Body of pancreas (tissue), 4 donors: ENCODE data around the gene CDCP1. TPM values are rescaled to one million over a fixed set of nuclear protein-coding genes. Genes with fewer than 3 reads are reported as not detected.

Source experiments
- ATAC-seq: fragments of 150-250 bp; one replicate; pipeline ENCODE4 v1.9.1; 2016
- DNase-seq, 4 donors: peaks; one replicate each; pipeline ENCODE4 v3.0.0-alpha.2; 2019
- H3K27ac ChIP-seq, 4 donors: fragments of 200-600 bp; sonication (generic); 1 replicate in 3 of 4; 2 replicates in 1 of 4; pipeline versions ENCODE4 v1.5.1 to v1.6.1; 2016 to 2019; ENCODE audit warnings: mild to moderate bottlenecking in 1 of 4, mixed read lengths in 1 of 4, moderate library complexity in 1 of 4
- H3K27me3 ChIP-seq, 2 donors: fragments of 200-600 bp; sonication (generic); one replicate each; pipeline ENCODE4 v1.6.0; 2016; ENCODE audit warnings: mild to moderate bottlenecking in 1 of 2
- H3K36me3 ChIP-seq, 2 donors: fragments of 200-600 bp; sonication (generic); replicated peaks in 1 of 2; 2 replicates each; pipeline ENCODE4 v1.5.1; 2016; ENCODE audit warnings: low read depth in 2 of 2; ENCODE audit not compliant: insufficient read depth in 1 of 2
- H3K4me1 ChIP-seq: fragments of 200-600 bp; sonication (generic); one replicate; pipeline ENCODE4 v1.6.0; 2016
- H3K4me3 ChIP-seq, 2 donors: fragments of 200-600 bp; sonication (generic); 1 replicate in 1 of 2; 2 replicates in 1 of 2; pipeline ENCODE4 v1.5.1; 2016 to 2019
- H3K9me3 ChIP-seq, 3 donors: fragments of 200-600 bp; sonication (generic); 1 replicate in 2 of 3; 2 replicates in 1 of 3; pipeline ENCODE4 v1.5.1; 2016
- POLR2A ChIP-seq, 3 donors: fragments of 450-650 bp; IDR thresholded peaks; one replicate each; pipeline ENCODE4 v1.6.1; 2016; ENCODE audit warnings: antibody characterized with exemption in 3 of 3, mild to moderate bottlenecking in 2 of 3
- WGBS, 2 donors: methylation state at CpG; one replicate each; pipeline ENCODE4 v1.1.5; 2017; 5-methylcytosine and 5-hydroxymethylcytosine counted together
- intact Hi-C: fragments of 100-400 bp; cut with DNase I; formaldehyde crosslinking; loops from one replicate; pipeline ENCODE4 v1.15.1; 2023
- total RNA-seq, 2 donors: library from RNA; depleted of rRNA; stranded (reverse); fragments of >200 nt; gene quantifications; one replicate each; pipeline ENCODE4 v1.1.0, GENCODE V29; 2016
- TF ChIP-seq, protein P1 (sequence below), 7 experiments: fragments of 450-650 bp in 4 of 7; fragments of 200-600 bp in 3 of 7; sonication (generic) in 3 of 7; IDR thresholded peaks; one replicate each; pipeline ENCODE4 v1.5.1; 2016 to 2019; ENCODE audit warnings: antibody characterized with exemption in 7 of 7

CDCP1 gene
- total RNA-seq, 2 donors from 2014 or later, result 6.2 to 6.3 TPM

DNA sequence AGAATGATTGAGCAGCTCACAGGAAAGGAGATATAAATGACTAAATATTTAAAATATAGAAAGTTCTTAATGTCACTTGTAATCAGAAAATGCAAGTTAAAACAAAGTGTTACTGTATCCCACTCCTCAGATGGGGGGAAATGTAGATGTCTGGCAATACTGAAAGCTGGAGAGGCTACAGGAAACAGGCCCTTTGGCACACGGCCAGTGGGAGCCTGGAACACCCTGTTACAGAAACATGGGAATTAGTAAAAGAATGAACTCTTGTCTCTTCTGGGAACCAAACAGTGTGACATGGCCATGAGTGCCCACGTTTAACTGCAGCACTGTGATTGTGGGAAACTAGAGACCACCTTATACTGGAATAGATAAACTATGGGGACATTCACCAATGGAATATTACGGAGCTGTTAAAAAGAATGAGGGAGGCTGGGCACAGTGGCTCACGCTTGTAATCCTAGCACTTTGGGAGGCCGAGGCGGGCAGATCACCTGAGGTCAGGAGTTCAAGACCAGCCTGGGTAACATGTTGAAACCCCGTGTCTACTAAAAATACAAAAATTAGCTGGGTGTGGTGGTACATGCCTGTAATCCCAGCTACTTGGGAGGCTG lies 50.2 kb downstream of the CDCP1 start:
- peaks cover 10% of the 10 kb centered on the region for H3K4me1 ChIP-seq
- peak in 3 of 4 donors; percentile 30 to 50 (median 37) for DNase-seq
- no peaks in the 10 kb centered on the region for H3K36me3 ChIP-seq
- intact Hi-C loops, result no loop called here
- no peak for ATAC-seq
- TF ChIP-seq, protein P1, sequence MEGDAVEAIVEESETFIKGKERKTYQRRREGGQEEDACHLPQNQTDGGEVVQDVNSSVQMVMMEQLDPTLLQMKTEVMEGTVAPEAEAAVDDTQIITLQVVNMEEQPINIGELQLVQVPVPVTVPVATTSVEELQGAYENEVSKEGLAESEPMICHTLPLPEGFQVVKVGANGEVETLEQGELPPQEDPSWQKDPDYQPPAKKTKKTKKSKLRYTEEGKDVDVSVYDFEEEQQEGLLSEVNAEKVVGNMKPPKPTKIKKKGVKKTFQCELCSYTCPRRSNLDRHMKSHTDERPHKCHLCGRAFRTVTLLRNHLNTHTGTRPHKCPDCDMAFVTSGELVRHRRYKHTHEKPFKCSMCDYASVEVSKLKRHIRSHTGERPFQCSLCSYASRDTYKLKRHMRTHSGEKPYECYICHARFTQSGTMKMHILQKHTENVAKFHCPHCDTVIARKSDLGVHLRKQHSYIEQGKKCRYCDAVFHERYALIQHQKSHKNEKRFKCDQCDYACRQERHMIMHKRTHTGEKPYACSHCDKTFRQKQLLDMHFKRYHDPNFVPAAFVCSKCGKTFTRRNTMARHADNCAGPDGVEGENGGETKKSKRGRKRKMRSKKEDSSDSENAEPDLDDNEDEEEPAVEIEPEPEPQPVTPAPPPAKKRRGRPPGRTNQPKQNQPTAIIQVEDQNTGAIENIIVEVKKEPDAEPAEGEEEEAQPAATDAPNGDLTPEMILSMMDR (IDR thresholded peaks at IDR 0.05), result no peak
- H3K27ac ChIP-seq, result no peak overlapping the region
- no peaks in the 10 kb centered on the region for H3K9me3 ChIP-seq
- no peak overlapping the region for H3K4me3 ChIP-seq
- WGBS, 2 donors, result 84 to 85% methylated on average over 7 of the region's 7 CpGs
- H3K27me3 ChIP-seq, result no peaks in the 10 kb centered on the region

DNA sequence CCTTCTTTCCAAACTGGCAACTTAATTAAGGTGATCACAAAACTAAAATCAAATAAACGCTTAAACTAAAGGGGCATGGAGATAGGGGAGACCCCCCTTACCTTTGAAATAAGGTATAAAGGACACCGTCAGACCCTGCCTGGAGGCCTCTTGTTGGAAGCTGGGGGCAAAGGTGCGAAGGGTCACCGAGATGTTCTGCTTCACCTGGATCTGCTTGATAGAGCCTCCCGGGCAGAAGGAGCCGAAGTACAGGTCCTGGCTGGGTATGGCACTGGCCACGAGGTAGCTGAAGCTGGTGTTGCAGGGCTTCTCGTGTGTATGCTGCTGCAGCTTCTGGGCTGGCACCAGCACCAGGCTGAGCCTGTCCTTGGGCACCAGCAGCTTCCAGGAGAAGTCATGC lies 53.0 kb downstream of the CDCP1 start:
- intact Hi-C loops, result no loop called here
- ATAC-seq (no peak), DNase-seq (no peak)
- Histone ChIP-seq H3K4me3 (no peak overlapping the region), H3K27ac (no peak overlapping the region), H3K9me3 (no peaks in the 10 kb centered on the region), H3K27me3 (no peaks in the 10 kb centered on the region), H3K36me3 (no peaks in the 10 kb centered on the region), H3K4me1 (peaks cover 25% of the 10 kb centered on the region)
- WGBS, 2 donors, result 85 to 88% methylated on average over 7 to 8 of the region's 8 CpGs
- no peak for TF ChIP-seq POLR2A (IDR thresholded peaks at IDR 0.05)
- TF ChIP-seq, protein P1 (IDR thresholded peaks at IDR 0.05), result no peak

DNA sequence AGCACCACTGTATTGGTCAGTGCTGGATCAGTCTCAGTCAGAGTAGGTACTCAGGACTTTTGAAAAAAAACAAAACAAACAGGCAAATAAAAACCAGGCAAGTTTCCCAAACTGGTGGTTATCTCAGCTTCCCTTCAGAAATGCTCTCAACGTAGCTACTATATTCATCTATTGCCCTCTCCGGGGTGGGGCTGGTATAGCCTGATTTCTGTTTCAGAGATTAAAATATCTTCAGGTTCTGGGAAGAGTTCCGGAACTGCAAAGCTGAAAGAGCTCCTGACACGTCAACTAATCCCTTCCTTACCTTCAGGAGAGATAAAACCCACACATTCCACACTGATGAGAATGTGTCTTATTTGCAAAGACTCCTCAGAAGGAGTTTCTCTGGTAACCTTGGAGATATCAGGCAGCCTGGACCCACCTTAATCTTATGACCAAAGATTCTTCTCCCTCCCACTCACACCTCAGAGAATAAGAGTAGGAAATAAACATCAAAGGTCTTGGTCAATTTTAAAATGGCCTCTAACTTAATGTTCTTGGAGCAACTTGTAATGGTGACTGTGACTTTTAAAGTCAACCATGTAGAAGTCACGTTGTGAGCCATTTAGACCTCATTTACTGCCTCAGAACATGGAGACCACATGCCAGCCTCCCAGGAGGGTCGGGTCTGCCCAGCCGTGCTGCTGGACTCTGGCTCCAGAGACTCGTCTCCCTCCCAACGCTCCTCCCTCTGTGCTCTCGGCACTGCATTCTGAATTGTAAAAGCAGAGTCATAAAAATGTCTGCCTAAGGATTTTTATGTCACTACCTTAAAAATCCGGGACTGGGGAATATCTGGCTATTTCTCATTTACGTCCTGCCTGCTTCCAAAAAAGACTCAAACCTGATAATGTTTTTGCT lies 53.8 kb downstream of the CDCP1 start:
- 53 to 57% methylated on average over 12 of the region's 12 CpGs for WGBS, 2 donors
- TF ChIP-seq, protein P1 (IDR thresholded peaks at IDR 0.05), result no peak
- TF ChIP-seq POLR2A (IDR thresholded peaks at IDR 0.05), result no peak
- Histone ChIP-seq H3K9me3 (no peaks in the 10 kb centered on the region), H3K27ac (peak overlapping the region in 2 of 4 donors; percentile 6 to 13), H3K4me3 (no peak overlapping the region), H3K27me3 (no peaks in the 10 kb centered on the region), H3K36me3 (no peaks in the 10 kb centered on the region), H3K4me1 (peaks cover 29% of the 10 kb centered on the region)
- ATAC-seq, result no peak
- DNase-seq, result peak in 1 of 4 donors; percentile 18
- intact Hi-C loops, result no loop called here

DNA sequence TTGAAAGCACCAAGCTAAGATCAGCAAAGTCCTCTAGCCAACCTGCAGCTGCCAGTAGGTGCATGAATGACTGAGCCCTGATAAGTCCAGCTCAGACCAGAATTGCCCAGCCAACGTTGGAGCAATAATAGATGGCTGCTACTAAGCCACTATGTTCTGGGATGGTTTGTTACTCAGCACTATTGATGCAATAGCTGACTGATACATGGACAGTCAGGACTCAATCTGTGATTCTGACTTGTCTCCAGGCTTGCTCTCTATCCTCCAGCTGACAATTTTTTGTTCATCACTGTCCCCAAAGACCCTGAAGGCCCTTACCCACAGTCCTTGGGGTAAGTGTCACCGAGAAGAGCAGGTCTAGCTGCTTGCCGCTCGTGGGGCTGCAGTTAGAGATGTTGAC lies 55.3 kb downstream of the CDCP1 start:
- Histone ChIP-seq H3K27me3 (no peaks in the 10 kb centered on the region), H3K4me1 (peaks cover 29% of the 10 kb centered on the region), H3K9me3 (no peaks in the 10 kb centered on the region), H3K4me3 (no peak overlapping the region), H3K36me3 (no peaks in the 10 kb centered on the region), H3K27ac (no peak overlapping the region)
- 88 to 97% methylated on average over 4 of the region's 4 CpGs for WGBS, 2 donors
- intact Hi-C loops, result no loop called here
- DNase-seq (no peak), ATAC-seq (no peak)
- TF ChIP-seq, protein P1 (IDR thresholded peaks at IDR 0.05), result no peak
- TF ChIP-seq POLR2A (IDR thresholded peaks at IDR 0.05), result no peak
